Cardiac septum (tissue), 1 donor: Measurements from ENCODE around the gene CDK12. TPM values are rescaled to one million over a fixed set of nuclear protein-coding genes. Genes with fewer than 3 reads are reported as not detected.
A peak's percentile ranks its signal among the peaks of the same experiment; 100 is the strongest.
"Not testable (repeated sequence)": the region's sequence is repeated elsewhere in the genome, so short reads cannot be mapped to it uniquely, and the experiment has no call there.

Experiments
- DNase-seq: peaks from one replicate; pipeline ENCODE4 v3.0.0-alpha.2; 2020; ENCODE audit warnings: low spot score
- intact Hi-C: fragments of 100-400 bp; cut with DNase I; formaldehyde crosslinking; loops from one replicate; pipeline ENCODE4 v1.14.0; 2022
- long read RNA-seq: library from polyadenylated mRNA; unstranded; transcript quantifications from one replicate; pipeline ENCODE4 v2.0.0, GENCODE V29; 2021
- total RNA-seq: library from RNA; stranded (reverse); fragmentation: NEBNext Ultra II Directional; extraction: Animal tissue kit (Norgen Biotek cat#: 25700); gene quantifications from one replicate; pipeline ENCODE4 v1.2.1, GENCODE V29; 2021
- donor health status: DM: no; HTN: no; CAD: no.

The CDK12 gene
- 29.1 TPM for total RNA-seq
- long read RNA-seq, transcript CDK12-208 (1 exons, 1,963 nt), result major isoform, 5 of 14 reads
- long read RNA-seq, partial matches to known transcripts, result 3 of 14 reads
- long read RNA-seq, other reads (novel, unspliced or antisense), result 5 of 14 reads

- intact Hi-C loops, result loop anchor here (1.0 kb wide), 1 partner anchor 10 kb away; the partner anchor contains the start of gene MED1
- DNase-seq, result peak; percentile 97
Observed at GRCh38 chr17:39461113-39461925, at the start of gene CDK12. Gene CDK12, plus strand, starts transcription at chr17:39461486. Its CDS starts 586 bp downstream, at chr17:39462072.

DNA sequence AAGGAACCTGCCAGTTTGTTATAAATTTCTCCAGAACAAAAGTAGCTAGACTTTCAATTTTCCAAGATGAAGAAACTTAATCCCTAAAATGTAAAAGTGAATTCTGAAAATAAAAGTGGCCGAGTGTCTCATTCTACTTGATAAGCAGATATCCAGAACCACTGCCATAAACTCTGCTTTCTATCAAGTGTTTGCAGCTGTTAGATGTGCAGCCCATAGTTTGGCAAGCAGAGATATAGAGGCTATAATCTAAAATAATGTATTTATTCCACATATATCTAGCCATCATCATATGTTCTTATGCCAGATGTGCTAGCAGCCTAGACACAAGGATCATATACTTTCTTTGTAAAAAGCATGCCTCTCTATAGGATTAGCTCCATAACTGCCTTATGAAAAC, 45.1 kb upstream of the CDK12 start:
- DNase-seq, result no peak
- intact Hi-C loops, result no loop called here

GRCh38 chr17:39429600-39429999, 31.7 kb upstream of the CDK12 start:
- DNase-seq, result no peak

DNA sequence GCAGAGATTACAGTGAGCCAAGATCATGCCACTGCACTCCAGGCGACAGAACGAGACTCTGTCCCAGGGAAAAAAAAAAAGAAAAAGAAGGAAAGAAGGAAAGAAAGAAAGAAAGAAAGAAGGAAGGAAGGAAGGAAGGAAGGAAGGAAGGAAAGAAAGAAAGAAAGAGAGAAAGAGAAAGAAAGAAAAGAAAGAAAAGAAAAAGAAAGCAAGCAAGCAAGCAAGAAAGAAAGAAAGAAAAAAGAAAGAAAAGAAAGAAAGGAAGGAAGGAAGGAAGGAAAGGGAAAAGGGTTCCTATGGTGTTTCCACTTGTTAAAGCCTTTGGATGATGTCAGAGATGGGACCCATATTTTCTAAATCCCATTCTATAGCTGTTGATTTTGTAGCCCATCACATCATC, 21.4 kb upstream of the CDK12 start:
- intact Hi-C loops, DNase-seq: not testable (repeated sequence)

More at GRCh38 chr17:39429600-39429999, 31.7 kb upstream of the CDK12 start:
- intact Hi-C loops, result no loop called here

DNA sequence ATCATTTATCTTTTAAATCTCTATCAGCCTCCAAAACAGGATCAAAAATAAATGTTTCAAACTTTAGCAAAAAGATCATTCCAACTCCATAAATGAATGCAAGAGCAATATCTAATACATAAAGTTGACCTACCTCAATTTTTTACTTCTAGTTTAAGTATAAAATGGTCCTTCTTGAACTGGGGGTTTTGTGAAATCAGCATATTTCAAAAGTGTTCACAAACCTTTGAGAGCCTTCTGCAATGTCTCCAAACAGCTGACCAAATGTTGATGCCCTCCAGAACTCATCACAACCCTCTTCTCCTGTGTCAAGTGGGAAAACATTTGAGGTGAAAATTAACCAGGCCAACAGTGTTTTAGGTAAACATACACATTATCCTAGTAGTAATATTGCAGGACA, 18.0 kb upstream of the CDK12 start:
- intact Hi-C loops, result no loop called here
- DNase-seq, result no peak

DNA sequence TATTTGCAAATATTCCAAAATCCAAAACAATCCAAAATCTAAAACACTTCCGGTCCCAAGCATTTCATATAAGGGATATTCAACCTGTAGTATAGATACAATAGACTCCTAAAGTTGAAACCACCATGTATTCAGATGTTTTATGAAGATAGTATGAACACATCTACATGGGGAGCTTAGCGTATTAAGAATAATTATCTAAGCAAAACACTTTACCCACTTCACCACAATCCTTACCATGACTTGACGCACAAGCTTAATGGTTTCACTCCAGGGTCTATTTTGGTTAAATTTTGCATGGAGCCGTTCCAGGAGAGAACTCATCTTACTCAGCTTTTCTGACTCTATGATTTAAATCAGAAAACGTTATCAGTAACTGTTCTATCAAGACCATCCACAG, 13.7 kb upstream of the CDK12 start:
- intact Hi-C loops, result no loop called here
- no peak for DNase-seq

GRCh38 chr17:39450051-39450450, 11.2 kb upstream of the CDK12 start:
- intact Hi-C loops, result loop anchor here (2.0 kb wide), 1 partner anchor 47 kb away; no protein-coding TSS in a partner anchor
- DNase-seq, result no peak

DNA sequence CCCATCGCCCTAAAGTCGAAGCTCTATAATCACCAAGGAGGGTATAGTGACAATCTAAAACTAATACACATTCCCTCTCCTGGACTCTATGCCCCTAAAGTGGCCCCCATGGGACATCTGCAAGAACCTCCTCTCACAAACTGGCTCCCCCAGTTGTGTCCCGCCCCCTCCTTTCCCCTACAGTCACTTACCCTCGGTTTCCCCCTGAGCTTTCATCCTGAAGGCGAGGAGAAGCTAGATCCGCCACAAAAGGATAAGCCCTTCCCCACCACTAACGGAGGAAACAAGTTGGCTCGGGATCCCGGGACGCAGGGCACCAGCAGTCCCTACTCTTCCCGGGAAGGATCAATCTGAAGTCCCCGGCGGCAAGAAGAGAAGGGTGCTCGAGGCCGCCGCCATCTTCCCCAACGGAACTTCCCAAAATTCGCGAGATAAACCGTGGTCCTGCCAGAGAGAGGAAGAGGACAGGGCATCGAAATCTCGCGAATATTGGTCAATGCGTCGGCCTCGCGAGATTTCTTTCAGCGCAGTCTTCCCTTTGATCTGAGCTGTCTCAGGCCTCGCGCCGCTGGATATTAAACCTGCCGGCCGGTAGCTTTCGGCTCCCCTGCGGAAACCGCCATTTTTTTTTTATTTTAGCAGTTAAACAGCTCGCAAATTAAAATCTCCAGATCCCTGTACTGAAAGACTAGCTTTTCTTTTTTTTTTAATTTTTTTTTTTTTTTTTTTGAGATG, 10.3 kb upstream of the CDK12 start, which contains the start of gene MED1:
Gene MED1, minus strand, starts transcription at position 417 of the 735 bp plus-strand sequence. Its CDS starts 201 bp downstream, at position 216.
- intact Hi-C loops, result loop anchor here (1.0 to 2.0 kb wide), 2 partner anchors 10 to 48 kb away; partner anchors contain the start of gene CDK12
- peak; percentile 95 for DNase-seq

DNA sequence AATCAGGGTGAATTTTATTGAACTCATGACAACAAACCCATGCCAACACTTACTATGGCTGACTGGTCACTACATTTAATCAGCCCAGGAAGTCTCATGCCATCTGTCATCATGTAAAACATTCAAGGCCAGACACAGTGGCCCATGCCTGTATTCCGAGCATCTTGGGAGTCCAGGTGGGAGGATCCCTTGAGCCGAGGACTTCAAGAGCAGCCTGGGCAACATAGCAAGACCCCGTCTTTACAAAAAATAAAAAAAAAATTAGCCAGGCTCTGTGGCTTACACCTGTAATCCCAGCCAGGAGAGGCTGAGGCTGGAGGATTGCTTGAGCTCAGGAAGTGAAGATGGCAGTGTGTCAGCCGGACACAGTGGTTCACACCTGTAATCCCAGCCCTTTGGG, 5.4 kb upstream of the CDK12 start:
- DNase-seq, result no peak
- intact Hi-C loops, result no loop called here

DNA sequence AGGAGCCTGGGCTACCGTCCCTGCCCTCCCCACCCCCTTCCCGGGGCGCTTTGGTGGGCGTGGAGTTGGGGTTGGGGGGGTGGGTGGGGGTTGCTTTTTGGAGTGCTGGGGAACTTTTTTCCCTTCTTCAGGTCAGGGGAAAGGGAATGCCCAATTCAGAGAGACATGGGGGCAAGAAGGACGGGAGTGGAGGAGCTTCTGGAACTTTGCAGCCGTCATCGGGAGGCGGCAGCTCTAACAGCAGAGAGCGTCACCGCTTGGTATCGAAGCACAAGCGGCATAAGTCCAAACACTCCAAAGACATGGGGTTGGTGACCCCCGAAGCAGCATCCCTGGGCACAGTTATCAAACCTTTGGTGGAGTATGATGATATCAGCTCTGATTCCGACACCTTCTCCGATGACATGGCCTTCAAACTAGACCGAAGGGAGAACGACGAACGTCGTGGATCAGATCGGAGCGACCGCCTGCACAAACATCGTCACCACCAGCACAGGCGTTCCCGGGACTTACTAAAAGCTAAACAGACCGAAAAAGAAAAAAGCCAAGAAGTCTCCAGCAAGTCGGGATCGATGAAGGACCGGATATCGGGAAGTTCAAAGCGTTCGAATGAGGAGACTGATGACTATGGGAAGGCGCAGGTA, 762 bp downstream of the CDK12 start:
- peak; percentile 77 for DNase-seq
- intact Hi-C loops, result loop anchor here (1.0 kb wide), 1 partner anchor 11 kb away; the partner anchor contains the start of gene MED1

- no peak for DNase-seq
- intact Hi-C loops, result no loop called here
Observed at GRCh38 chr17:39462631-39463375, 1.5 kb downstream of the CDK12 start.

DNA sequence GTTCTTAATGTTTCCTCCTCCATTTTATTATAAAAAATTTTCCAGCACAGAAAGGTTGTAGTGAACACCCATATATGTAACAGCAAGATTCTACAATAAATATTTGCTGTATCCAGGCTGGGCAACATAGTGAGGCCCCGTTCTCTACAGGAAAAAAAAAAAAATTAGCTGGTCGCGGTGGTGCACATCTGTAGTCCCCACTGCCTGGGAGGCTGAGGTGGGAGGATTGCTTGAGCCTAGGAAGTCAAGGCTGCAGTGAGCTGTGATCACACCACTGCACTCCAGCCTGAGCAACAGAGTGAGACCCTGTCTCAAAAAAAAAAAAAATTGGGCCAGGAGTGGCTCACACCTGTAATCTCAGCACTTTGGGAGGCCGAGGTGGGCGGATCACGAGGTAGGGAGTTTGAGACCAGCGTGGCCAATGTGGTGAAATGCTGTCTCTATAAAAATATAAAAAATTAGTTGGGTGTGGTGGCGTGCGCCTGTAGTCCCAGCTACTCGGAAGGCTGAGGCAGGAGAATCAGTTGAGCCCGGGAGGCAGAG, 3.4 kb downstream of the CDK12 start:
- intact Hi-C loops, DNase-seq: not testable (repeated sequence)

- DNase-seq, intact Hi-C loops: not testable (repeated sequence)
Observed at GRCh38 chr17:39468610-39469009, 7.3 kb downstream of the CDK12 start.

- DNase-seq, result no peak
- intact Hi-C loops, result no loop called here
Observed at GRCh38 chr17:39473310-39473709, 12.0 kb downstream of the CDK12 start.

GRCh38 chr17:39479631-39480030, 18.3 kb downstream of the CDK12 start:
- DNase-seq, intact Hi-C loops: not testable (repeated sequence)

DNA sequence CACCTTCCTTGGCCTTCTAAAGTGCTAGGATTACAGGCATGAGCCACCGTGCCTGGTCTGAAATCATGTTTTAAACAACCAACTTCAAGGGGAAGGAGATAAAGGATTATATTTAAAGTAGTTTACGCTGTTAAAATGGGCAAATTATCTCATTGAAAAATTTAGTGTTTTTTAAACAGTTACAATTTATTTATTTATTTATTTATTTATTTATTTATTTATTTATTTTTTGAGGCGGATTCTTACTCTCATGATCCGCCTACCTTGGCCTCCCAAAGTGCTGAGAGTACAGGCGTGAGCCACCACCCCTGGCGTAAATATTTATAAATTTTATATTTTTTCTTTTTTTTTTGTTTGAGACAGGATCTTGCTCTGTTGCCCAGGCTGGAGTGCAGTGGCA, 22.2 kb downstream of the CDK12 start:
- no peak for DNase-seq
- intact Hi-C loops, result no loop called here

GRCh38 chr17:39484178-39484577, 22.9 kb downstream of the CDK12 start:
- intact Hi-C loops, result no loop called here
- no peak for DNase-seq

DNA sequence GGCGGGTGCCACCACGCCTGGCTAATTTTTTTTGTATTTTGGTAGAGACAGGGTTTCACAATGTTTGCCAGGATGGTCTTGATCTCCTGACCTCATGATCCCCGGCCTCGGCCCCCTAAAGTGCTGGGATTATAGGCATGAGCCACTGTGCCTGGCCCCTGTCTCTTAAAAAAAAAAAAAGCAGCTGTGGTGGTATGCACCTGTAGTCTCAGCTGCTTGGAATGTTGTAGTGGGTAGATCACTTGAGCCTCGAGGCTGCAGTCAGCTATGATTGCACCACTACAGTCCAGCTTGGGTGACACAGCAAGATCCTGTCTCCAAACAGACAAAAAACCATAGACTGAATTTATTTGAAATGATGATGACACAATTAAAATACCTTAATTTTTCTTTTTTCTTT, 24.3 kb downstream of the CDK12 start:
- intact Hi-C loops, result no loop called here
- DNase-seq, result no peak

- DNase-seq, result no peak
Observed at GRCh38 chr17:39486242-39486641, 25.0 kb downstream of the CDK12 start.

More at GRCh38 chr17:39486242-39486641, 25.0 kb downstream of the CDK12 start:
- intact Hi-C loops, result no loop called here
